ENCODE results near the gene PHRF1.

The PHRF1 gene

DNA sequence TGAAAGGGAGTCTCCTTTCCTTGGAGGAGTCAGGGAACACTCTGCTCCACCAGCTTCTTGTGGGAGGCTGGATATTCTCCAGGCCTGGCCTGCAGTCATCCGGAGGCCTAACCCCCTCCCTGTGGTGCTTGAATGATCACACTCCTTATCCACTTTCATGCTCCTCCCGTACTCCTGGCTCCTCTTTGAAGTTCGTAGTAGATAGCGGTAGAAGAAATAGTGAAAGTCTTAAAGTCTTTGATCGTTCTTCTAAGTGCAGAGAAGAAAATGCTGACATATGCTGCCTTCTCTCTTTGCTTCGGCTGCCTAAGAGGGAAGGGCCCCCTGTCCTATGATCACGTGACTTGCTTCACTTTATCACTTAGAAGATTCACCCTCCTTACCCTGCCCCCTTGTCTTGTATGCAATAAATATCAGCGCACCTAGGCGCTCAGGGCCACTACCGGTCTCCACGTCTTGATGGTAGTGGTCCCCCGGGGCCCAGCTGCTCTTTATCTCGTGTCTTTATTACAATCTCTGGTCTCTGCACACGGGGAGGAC is 2.2 kb upstream of the PHRF1 start:
- peak; percentile 91 for FAIRE-seq

GRCh38 chr11:574632-575312 is 1.5 kb upstream of the PHRF1 start:
- no peak for FAIRE-seq

- no peak for FAIRE-seq
These were observed 816 bp upstream of the PHRF1 start for GRCh38 chr11:575313-575995.

- FAIRE-seq: no peak
These were observed 741 bp downstream of the PHRF1 start for GRCh38 chr11:576811-577610.

GRCh38 chr11:577611-577894 is 1.3 kb downstream of the PHRF1 start:
- no peak for FAIRE-seq

- no peak for FAIRE-seq
These were observed 2.2 kb downstream of the PHRF1 start for GRCh38 chr11:578276-579035.

DNA sequence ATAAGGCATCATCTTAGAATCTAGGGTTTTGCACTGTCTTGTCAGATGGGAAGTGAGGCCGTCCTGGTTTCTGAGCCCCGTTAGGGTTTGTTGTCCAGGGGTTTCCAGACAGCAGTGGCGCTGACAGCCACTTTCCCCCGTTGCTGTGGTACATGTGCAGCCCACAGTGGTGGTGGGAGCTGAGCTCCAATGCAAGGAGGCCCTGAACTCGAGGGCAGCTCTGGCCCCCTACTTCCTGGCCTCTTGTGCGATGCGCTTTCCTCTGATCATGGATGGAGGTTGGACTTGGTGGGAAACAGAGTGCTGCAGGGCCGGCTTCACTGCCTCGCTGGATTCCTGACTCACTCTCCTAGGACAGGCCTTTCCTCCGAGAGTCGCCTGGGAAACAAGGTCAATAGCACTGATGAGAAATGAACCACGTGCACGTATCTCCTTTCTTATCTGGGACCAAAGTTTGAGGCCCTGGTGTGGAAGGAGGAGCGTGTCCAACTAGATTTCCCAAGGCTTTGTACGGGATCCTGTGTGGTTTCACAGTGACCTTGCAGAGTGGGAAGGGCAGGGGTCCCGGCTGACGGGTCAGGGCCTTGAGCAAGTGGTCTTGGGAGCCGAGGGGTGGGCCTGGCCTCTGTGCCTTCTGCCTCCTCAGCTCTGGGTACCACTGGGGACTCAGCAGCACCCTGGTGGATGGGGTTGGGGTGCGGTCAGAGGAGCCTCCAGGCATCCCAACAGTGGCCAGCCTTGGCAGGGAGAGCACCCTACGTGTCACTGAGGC is 3.7 kb downstream of the PHRF1 start:
- FAIRE-seq: no peak

DNA sequence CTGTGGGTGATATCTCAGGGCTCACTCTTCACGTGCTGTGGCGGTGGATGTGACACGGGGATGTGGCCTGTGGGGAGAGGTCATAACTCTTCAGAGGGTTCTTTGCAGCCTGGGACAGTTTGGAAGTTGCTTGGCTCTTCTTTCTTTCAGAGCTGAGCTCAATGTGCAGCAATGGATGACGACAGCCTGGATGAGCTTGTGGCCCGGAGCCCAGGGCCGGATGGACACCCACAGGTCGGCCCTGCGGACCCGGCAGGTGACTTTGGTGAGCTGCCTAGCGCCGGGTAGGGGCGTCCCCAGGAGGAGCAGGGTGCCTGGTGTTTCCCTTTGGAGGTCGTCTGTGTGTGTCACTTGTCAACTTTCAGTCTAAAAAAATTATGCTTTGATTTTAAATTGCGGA is 5.1 kb downstream of the PHRF1 start:
- FAIRE-seq: no peak

GRCh38 chr11:581752-582151 is 5.5 kb downstream of the PHRF1 start:
- FAIRE-seq: no peak

GRCh38 chr11:584287-584686 is 8.0 kb downstream of the PHRF1 start:
- FAIRE-seq: no peak

GRCh38 chr11:586376-587316 is 10.4 kb downstream of the PHRF1 start:
- FAIRE-seq: no peak

DNA sequence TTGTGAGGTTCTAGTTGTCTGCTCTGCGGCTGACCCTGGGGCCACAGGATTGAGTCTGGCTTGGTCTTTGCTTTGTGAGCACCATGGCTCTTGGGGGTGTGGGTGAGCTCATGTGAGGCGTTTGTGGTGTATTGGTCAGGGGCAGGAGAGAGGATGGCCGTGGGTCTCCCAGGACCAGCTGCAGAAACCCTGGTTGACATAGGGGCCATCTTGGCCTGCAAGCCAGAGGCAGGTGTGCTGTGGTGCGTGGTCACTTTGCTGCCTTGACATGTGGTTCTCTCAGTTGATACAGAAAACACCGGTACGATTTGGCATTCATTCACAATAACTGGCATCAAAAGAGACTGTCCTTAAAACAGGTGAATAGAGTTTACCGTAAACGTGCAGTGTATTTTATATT is 11.3 kb downstream of the PHRF1 start:
- FAIRE-seq: no peak

- FAIRE-seq: no peak
These were observed 11.7 kb downstream of the PHRF1 start for GRCh38 chr11:587978-588380.

GRCh38 chr11:589798-590197 is 13.5 kb downstream of the PHRF1 start:
- no peak for FAIRE-seq

- FAIRE-seq: no peak
These were observed 14.7 kb downstream of the PHRF1 start for GRCh38 chr11:590997-591396.

DNA sequence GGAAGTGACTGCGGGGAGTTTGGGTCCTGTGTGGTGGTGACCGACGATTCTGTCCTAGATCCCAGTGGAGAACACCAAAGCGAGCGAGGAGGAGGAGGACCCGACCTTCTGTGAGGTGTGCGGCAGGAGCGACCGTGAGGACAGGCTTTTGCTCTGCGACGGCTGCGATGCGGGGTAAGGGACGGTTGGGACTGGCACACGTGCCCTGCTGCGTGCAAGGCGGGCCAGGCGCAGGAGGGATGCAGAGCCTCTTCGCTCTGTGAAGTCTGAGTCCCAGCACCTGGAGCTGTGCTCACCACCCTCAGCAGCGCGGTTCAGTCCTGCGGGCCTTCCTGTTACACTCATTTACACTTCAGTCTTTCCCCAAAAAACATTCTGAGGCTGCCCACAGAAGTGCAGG is 16.2 kb downstream of the PHRF1 start:
- FAIRE-seq: no peak

GRCh38 chr11:592918-593317 is 16.6 kb downstream of the PHRF1 start:
- FAIRE-seq: no peak

GRCh38 chr11:593347-593746 is 17.1 kb downstream of the PHRF1 start:
- no peak for FAIRE-seq

GRCh38 chr11:595400-595799 is 19.1 kb downstream of the PHRF1 start:
- no peak for FAIRE-seq

- FAIRE-seq: no peak
These were observed 20.1 kb downstream of the PHRF1 start for GRCh38 chr11:596374-596773.

- FAIRE-seq: no peak
These were observed 21.0 kb downstream of the PHRF1 start for GRCh38 chr11:597166-597725.
